NCI-H1092 treated with DMSO at 0.1 percent for 48 hours (cell line): Measurements from ENCODE around the gene POPDC2.

Source experiments
- DNase-seq: peaks from one replicate; lab custom pipeline; 2025; lab: John Stamatoyannopoulos, UW

The POPDC2 gene

DNA sequence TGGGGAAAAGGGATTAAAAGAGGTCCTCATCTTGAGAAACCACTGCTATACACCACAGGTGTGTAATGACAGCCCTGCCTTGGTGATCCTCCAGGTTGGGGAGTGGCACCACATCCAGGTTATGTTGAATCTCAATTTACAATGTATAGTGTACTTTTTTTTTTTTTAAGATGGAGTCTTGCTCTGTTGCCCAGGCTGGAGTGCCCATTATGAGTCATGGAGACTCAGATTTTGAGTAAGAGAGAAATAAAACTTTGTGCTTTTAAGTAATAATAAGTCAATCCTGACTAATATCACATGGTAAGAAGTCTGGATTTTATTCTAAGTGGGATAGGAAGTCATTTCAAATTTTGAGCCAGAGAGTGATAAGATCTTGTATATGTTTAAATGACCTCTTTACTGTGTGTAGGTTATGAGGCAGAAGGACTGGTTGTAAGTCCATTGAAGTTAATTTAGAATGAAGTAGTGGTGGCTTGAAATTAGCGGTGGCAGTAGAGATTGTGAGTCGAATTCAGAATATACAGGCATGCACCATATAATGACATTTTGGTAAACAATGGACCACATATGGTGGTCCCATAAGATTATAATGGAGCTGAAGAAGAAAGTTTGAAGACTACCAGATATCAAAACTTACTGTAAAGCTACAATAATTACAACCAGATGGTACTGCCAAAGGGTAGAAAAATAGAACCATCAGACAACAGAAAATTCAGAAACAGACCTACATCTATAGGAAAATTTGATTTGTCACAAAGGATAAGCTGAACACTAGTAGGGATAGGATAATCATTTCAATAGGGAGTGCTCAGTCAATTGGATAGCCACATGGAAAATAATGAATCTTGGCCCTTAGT, 20.7 kb downstream of the POPDC2 start:
- DNase-seq, result no peak

DNA sequence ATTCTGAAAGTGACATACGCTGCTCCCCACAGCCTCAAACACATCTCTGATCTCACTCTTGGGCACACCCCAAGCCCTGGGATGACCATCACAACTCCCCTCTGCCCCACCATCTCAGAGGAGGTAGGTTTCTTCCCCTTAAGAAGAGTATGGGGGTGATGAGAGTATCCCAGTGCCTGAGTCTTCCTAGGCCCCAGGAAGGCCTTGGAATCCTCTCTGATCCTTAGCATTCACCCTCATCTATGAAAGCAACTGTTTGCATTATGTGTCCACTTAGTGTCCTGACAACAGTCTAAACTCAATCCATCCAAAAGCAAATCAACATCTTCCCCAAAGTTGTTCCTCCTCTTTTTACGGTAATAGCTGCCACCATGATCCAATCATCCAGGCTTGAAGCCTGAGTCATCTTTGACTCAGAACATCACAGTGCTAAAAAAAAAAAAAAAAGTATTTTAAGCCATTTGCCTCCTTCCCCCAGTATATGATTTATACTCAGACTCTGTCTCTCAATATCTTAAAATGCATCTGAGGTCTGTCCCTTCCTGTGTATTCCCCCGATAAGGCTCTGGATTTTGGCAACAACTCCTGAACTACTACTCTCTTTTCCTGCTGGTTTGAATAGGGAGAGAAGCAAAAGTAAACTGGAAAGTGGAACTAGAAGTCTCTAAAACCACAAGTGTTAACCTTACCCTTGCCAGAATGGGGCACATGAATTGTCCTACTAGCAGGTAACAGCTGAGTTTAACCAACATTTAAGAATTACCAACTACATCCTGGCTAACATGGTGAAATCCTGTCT, 22.5 kb downstream of the POPDC2 start:
- DNase-seq, result no peak

GRCh38 chr3:119636891-119637611, 23.3 kb downstream of the POPDC2 start:
- DNase-seq, result no peak

DNA sequence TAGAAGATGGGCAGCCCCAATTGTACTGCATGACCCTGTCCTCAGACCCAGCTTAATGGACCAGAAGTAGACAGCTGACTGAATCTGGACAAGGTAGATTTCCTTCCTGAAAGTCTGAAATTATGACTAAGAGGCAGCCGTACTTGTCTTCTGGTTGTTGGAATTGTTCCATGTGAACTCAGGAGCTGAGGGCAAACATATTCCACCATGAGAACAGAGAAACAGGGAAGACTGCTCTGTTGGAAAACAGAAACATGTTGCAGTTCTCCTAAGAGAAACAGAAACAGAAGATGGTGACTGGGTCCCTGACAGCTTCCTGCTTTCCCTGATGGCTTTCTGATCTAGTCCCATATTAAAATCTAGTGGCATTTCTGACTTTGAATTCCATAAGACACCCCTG, 24.1 kb downstream of the POPDC2 start:
- no peak for DNase-seq

GRCh38 chr3:119635719-119636118, 24.7 kb downstream of the POPDC2 start:
- no peak for DNase-seq

- no peak for DNase-seq
Measured at GRCh38 chr3:119632829-119633228, 27.6 kb downstream of the POPDC2 start.

DNA sequence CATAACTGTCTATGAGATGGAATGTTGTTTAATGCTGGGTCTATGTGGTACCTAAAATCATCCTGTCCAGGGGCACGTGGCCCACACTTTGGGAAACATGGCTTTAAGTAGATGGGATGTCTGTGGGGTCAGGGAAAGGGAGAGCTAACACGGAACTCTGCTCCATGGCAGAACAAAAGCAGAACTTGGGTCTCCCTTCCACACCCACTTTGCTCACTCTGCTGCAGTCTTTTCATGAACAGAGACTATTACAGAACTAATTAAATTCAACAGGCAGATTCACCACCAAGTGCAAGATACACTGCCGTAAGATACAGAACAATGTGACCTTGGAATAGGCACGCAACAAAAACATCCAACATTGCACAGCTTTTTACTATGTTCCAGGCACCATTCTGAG, 28.2 kb downstream of the POPDC2 start:
- DNase-seq, result no peak

GRCh38 chr3:119631516-119631915, 28.9 kb downstream of the POPDC2 start:
- no peak for DNase-seq

GRCh38 chr3:119630880-119631329, 29.5 kb downstream of the POPDC2 start:
- DNase-seq, result no peak

DNA sequence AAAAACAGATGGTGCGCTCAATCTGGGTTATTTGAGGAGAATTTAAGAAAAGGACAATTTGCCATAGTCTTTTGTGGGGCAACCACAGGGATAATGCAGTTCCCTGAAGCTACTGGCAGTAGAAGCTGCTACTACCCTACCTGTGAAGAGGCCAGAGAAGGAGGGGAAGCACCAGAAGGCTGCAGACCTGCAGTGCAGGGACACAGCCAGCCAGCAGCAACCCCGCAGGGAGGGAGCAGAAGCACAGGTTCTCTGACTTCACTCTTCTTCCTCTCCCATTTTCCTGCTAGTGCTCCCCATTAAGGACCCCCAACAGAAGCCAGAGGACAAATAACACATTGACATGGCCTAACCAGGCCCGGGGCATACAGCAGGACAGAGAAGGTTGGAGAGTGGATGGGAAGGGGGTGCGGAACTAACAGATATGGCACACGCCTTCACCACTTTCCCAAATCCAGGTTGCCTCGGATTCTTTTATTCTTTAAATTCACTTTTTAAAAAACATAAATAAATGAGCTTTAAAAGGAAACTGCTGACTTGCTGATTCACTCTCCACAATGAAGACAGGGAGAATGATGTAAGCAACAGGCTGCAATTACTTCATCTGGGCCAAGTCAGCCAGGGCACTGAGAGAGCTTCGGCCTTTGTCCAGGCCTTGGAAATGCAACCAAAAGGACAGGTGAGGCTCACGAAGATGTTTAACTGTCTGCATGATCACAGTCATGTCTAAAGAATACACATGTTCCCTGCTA, 30.1 kb downstream of the POPDC2 start:
- DNase-seq, result no peak

DNA sequence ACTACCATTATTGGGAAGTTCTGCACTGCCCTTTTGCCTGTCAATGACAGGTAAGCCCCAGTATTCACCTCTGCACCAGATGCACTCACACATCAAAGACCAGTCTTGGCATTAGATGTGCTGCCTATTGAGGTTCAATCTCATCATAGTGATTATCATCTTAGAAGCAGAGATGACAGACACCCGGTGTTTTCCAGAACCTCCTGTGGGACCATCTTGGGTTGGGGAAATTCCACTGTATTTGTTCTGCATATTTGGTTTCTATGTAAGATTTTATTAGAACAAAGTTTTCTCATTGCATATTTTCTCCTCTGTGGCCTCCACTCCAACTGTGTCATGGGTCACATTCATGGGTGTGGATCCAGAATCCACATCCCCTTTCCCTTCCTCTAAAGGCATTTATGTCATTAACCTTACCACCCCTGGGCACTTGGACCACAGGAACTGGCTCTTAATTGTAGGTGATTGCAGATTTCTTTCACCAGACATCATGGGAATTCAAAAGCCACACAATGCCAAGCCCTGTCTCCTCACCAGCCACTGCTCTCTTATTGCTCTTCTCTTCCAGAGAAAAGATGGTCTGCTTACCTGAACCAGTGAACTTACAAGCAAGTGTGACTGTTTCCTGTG, 31.5 kb downstream of the POPDC2 start:
- DNase-seq, result no peak

- DNase-seq, result no peak
Measured at GRCh38 chr3:119628390-119628789, 32.0 kb downstream of the POPDC2 start.

- DNase-seq, result no peak
Measured at GRCh38 chr3:119627461-119627860, 32.9 kb downstream of the POPDC2 start.

- DNase-seq, result no peak
Measured at GRCh38 chr3:119626196-119626595, 34.2 kb downstream of the POPDC2 start.

GRCh38 chr3:119625451-119626153, 34.8 kb downstream of the POPDC2 start:
- DNase-seq, result no peak

DNA sequence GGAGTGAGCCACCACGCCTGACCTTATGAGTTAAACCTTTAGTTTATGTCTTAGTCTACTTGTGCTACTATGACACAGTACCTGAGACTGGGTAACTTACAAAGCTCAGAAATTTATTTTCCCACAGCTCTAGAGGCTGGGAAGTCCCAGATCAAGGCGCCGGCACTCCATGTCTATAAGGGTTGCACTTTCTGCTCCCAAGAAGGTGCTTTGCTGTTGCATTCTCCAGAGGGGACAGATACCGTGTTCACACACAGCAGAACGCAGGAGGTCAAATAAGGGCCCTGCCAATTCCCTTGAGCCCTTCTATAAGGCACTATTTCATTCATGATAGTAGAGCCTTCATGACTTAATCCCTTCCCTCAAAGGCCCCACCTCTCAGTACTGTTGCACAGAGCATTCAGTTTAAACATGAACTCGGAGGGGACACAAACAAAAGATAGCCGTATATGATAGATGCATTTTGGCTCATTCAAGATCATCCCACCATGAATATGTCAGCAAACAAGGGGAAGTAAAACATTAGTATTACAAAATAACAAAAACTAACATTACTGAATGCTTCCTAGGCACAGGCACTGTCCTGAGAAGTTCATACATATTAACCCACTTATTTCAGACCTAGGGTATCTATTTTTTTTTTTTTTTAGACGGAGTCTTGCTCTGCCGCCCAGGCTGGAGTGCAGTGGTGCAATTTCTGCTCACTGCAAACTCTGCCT, 36.2 kb downstream of the POPDC2 start:
- DNase-seq, result no peak

DNA sequence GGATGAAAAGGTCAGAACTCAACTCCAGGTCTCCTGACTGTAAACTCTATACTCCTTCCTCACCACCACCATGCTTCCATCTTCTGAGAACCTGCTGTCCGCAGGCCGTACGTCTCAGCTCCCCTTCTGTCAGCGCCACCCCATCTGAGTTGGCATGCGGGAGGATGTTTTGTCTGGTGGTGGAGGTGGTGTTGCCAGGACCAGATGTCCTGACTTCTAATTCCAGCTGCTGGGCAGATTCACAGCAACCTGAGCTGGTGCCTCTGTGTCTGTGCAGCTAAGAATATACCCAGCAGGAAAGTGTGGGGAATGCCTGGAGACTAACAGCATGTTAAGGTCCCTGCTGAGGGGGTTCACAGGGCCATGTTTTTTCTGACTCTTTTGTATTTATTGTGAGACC, 39.5 kb downstream of the POPDC2 start:
- DNase-seq, result no peak

DNA sequence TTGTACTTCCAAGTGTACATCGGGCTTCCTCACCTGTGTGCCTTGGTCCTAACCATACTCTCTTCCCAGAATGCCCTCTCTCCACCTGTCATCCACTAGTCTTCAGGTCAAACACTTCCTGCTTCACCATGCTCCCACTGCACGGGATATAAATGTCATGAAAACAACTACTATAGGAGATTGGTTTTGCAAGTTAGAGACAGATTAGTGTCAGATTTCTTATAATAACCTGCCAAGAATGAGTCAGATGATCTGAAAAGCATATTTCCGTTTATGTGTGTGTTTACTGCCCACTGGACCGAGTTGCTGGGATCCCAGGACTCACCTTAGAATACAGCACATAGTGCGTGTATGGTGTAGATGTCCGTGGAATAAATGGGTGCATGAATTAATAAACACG, 41.3 kb downstream of the POPDC2 start:
- no peak for DNase-seq

- no peak for DNase-seq
Measured at GRCh38 chr3:119616056-119616455, 44.3 kb downstream of the POPDC2 start.

GRCh38 chr3:119613872-119614271, 46.5 kb downstream of the POPDC2 start:
- no peak for DNase-seq
